ENCODE results near the gene TTYH2.
"Not testable (repeated sequence)": the region's sequence is repeated elsewhere in the genome, so short reads cannot be mapped to it uniquely, and the experiment has no call there.

TTYH2 gene

DNA sequence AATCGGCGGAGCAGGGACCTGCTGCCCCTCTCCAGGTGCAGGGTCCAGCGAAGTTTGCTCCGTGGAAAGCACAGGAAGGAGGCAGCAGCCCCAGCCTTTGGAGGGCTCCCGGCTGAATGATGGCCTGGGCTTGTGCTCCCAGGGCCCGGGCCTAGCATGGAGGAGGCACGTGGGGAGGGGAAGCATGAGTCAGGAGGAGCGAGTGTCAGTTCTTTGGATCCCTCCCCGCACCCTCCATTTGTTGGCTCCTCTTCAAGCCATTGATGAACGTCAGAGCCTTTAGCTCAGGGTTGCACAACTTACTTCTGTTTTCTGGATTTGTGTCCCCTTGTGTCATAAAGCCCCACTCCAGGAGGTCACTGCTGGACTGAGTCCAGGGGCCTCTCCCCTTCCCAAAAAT is 25.8 kb downstream of the TTYH2 start:
- no peak for DNase-seq

DNA sequence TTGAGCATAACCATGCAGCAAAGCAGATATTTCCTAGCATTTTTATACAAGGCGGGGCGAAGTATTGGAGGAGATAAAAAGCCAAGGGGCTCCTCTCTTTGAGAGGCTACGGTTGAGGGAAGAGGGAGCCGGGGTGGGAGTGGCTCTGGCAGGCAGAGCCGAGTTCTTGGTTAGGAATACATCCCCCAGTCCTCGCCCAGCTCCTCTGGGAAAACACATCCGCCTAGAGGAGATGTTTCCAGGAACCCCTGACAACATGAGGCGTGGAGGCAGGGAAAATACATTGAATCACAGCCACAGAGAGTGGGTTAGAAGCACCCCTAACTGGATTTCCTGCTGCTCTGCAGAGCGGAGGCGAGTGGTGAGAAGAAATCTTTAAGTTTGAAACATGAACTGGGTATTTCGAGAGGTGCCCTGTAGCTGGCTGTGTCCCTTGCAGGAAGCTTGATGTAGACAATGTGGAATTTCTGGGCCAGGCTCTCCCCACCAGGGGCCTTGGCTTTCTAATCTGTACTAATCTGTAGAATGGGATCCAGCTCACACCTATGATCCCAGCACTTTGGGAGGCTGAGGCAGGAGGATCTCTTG is 27.3 kb downstream of the TTYH2 start:
- DNase-seq: no peak

DNA sequence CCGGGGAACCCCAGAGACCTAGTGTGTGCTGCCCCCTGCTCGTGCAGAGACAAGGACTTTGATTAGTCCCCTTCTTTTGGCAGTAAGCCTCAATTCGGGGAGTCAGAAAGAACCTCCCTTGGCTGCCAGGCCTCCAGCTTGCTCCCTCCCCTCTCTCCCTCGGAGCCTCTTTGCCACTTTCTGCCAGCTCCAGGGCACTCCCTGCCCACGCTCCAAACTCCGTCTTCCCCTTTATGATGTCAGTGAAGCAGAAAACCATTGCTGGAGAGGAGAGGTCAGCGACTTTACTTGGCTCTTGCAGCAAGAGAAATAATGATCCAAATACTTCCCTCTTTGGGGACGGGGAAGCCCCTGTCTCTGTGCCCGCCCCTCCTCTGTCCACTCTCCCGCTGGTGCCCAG is 28.1 kb downstream of the TTYH2 start:
- DNase-seq: no peak

DNA sequence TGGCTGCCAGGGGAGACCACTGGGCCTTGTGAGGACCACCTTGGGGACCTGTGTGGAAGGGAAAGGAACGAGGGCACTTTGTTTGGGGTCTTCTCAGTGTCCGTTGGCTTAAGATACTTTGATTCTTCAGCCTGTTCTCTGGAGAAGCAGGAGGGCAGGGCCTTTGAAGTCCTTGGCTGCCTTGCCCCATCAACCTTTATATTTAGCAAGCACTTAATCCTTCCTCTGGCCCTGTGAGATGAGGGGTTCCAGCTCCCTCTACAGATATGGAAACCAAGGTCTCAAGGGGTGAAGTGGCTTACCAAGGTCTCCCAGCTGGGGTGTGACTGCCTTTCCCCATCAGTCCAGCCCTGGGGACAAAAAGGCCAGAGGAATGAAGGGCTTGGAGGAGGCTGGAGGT is 28.5 kb downstream of the TTYH2 start:
- no peak for DNase-seq

DNA sequence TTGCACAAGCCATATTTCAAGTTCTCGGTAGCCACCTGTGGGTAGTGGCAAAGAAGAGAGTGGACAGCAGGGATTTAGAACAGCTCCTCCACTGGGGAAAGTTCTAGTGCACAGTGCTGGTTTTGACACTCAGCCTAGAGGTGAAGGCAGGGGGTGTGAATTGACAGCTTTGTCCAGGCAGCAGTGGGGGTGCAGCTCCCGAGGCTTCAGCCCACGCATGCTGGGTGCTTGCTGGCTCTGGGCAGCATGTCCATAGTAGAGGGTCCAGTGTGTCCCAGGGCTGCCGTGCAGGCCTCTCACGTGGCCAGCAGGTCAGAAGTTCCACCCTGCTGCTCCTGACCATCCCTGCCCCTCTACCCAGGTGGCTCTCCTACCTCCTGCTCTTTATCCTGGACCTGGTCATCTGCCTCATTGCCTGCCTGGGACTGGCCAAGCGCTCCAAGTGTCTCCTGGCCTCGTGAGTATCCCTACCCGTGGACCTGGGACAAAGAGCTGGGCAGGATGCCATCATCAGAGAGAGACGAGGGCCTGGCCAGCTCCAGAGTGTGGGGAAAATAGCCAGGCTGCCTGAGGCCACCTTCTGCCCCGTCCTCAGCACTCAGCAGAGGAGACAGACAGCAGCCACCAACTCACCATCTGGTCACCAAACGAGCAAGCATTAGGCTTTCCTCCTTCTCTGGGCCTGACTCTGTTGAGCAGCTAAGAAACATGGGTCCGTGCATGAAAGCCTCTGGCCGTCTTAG is 29.8 kb downstream of the TTYH2 start:
- DNase-seq: no peak

DNA sequence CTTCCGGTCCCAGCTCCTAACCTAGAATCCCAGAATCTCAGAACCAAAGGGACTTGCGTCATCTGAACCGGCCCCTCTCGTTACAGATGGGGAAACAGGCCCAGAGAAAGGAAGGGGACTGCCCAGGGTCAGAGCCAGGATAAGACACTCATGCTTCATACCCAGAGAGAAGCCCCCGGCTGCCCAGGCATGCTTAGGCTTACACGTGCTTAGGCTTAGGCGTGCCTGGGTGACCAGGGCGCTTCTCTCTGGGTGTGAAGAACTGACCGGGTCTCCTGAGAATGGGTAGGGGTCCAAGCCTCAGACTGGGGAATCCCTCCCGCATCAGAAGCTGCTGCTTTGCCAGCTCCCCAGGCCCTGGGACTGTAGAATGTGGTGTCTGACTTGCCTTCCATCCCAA is 30.8 kb downstream of the TTYH2 start:
- DNase-seq: no peak

DNA sequence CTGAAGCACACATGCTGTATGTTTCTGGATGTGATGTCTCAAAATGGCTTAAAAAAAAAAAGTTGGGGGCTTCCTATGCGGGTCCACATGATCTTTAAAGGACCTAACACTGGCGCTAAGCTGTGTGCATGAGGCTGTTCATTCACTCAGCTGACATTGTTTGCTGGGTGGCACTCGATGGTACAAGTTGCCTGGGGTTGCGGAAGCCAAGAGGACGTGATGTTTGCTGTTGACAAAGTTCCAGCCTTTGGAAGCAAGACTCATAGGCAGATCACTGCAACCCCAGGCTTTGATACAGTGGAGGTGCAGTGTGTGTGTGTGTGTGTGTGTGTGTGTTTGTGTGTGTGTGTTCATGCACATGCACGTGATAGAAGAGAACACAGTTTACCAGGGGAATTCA is 31.2 kb downstream of the TTYH2 start:
- DNase-seq: no peak

DNA sequence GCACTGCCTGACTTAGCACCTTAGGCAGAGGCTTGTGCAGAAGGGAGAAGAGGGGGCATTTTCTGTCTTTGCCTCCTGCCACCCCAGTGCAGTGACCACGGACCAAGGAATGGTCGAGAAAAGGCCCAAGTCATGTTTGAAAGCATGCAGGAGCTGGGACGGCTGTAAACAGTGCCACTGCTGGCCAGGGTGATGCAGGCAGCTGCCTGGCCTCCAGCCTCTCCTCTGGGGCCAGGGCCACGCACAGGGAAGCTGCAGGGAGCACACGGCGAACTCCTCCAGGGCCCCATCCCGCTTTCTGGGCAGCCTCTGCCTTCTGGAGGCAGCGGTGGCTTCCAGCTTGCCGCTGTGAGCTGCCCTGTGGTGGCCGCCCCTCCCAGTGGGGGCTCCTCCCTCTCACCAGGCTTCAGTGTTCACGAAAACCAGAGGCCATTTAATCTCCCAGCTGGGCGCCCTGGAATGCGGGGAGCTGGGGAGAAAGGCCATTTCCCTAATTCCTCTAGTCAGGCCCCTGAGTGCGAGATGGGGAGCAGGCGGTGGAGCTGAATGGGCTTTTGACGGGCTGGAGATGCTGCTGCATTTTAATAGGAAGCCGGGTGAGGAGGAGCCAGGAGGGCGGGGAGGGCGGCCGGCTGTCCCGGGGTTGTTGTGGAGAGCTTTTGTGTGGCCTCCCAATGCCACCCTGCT is 31.9 kb downstream of the TTYH2 start:
- DNase-seq: no peak

DNA sequence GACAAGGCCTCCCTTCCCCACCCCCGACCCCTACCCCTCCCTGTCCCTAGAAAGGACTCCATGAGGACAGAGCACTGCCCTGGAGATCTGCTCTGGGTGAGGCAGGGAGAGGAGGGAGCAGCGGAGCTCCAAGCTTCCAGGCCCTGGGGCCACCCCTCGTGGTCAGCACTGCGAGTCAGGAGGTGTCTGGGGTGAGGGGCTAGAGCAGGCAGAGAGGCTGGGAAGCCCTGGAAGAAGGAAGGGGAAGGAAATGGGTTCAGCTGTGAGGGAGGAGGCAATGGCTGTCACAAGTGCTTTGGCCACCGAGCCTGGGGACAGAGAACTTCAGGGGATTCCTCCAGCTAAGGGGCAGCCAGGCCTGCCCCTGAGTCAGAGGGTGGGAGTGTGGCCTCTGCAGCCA is 32.5 kb downstream of the TTYH2 start:
- no peak for DNase-seq

DNA sequence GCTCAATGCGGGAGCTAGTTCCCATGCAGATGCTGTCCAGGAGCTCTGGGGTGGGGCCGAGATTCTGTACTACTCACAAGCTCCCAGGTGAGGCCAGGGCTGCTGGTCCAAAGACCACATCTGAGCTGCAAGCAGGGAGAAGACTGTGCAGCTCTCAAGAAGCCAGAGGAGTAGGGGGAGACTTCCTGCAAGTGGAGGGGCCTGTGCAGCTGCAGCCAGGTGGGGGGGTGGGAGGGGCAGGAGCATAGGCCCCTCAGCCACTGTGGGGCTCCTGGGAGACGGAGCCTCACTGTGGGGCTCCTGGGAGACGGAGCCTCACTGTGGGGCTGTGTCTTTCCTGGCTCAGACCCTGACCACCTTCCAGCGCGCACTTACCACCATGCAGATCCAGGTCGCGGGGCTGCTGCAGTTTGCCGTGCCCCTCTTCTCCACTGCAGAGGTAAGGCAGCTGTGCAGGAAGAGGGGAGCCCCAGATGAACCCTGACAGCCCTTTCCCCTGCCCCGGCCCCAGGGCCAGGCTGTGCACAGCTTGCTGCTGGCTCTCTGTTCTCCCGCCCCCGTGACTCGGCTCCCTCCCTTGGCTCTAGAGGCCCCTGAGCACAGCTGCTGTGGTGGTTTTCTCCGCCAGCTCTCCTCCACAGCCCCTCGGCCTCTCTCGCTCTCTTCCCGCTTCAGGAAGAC is 36.4 kb downstream of the TTYH2 start:
- DNase-seq: no peak

DNA sequence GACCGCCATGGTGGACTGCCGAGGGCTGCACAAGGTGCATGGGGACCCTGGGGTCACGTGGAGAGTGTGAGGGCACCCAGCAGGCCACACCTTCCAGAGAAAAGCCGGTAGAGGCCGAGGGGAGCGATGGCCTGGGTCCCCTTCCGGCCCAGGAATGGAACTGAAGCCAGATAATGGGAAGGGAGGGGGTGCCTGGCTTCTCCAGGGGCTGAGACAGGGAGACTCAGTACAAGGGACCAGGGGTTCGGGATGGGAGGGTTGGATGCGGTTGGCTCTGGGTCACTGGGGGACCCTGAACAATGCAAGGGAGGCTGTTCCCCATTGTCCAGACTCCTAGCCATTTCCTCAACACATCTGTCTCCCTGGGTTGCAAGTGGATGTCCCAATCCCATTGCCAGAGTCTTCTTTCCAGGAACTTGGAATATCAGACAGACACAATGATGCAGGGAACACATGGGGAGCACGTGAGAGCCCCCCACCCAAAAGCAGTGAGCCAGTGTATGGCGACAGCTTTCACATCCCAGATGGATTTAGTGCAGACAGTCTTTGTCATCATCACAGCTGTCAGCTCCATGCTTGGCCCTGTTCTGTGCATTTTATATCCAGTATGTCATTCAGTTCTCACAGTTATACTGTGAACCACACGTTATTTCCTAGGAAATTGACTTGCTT is 37.1 kb downstream of the TTYH2 start:
- no peak for DNase-seq

DNA sequence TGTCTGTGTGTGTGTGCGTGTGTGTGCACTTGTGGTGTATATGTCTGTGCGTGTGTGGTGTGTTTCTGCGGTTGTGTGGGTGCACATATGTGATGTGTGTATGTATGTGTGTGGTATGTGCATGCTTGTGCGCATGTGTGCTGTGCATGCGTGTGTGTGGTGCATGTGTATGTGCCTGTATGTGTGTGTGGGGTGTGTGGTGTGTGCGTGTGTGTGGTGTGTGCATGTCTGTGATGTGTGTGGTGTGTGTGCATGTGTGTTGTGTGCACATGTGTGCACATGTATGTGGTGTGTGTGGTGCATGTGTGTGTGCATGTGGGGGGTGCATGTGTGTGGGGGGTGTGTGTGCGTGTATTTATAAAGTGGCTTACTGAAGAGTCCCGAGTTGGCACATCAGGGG is 37.7 kb downstream of the TTYH2 start:
- no peak for DNase-seq

DNA sequence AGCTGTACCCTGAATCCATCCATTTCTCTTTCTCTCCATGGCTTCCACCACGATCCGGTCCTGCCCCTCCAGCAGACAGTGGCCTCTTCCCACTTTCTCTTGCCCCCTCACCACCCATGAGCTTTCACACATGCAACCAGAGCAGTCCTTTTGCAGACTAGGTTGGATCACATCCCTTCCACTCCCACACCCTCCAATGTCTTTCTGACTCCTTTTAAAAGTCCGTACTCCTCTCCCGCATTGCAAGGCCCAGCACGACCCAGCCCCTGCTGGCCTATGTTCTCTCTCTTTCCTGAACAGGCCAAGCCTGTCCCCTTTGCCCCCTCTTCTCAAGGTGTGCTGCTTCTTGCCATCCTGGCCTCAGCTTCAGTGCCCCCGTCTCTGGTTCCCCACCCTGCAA is 38.2 kb downstream of the TTYH2 start:
- DNase-seq: no peak

DNA sequence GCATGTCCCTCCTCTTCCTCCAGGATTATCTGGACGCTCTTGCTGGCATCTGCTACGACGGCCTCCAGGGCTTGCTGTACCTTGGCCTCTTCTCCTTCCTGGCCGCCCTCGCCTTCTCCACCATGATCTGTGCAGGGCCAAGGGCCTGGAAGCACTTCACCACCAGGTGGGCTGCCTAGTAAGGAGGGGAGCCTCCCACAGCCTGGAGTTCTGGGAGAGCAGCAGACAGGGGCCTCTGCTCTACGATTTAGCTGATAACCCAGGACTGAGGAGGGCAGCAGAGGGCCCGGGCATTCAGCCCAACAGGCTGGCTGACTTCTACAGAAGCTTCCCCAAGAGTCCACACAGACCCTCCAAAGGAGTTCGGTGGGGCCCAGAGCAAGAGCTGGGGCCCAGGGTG is 38.8 kb downstream of the TTYH2 start:
- DNase-seq: no peak

DNA sequence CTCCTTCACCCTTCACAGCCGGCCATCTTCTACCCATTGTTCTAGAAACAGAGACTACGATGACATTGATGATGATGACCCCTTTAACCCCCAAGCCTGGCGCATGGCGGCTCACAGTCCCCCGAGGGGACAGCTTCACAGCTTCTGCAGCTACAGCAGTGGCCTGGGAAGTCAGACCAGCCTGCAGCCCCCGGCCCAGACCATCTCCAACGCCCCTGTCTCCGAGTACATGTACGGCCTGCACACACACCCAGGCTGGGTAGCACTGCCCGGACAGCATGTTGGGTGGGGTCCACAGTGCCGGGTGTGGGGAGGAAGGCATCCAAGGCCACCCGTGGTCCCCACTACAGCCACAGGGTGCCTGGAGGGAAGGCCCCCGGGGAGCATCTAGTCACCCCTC is 39.7 kb downstream of the TTYH2 start:
- no peak for DNase-seq

DNA sequence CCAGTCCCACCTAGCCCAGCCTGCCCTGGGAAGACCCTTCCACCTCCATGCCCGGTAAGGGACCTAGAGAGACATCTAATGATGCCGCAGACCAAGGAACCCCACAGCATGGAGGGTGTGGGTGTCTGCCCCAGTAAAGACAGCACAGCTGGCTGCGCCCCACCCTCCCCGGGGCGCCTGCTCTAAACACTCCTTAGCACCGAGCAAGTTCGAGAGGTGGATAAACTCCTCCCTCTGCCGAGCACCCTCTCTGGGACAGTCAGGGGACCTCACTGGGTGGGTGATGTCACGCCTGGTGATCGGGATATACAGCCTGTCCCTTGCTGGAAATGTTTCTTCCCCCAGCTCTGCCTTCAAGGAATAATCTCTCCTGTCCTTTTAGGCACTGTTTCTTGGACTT is 43.9 kb downstream of the TTYH2 start:
- no peak for DNase-seq

DNA sequence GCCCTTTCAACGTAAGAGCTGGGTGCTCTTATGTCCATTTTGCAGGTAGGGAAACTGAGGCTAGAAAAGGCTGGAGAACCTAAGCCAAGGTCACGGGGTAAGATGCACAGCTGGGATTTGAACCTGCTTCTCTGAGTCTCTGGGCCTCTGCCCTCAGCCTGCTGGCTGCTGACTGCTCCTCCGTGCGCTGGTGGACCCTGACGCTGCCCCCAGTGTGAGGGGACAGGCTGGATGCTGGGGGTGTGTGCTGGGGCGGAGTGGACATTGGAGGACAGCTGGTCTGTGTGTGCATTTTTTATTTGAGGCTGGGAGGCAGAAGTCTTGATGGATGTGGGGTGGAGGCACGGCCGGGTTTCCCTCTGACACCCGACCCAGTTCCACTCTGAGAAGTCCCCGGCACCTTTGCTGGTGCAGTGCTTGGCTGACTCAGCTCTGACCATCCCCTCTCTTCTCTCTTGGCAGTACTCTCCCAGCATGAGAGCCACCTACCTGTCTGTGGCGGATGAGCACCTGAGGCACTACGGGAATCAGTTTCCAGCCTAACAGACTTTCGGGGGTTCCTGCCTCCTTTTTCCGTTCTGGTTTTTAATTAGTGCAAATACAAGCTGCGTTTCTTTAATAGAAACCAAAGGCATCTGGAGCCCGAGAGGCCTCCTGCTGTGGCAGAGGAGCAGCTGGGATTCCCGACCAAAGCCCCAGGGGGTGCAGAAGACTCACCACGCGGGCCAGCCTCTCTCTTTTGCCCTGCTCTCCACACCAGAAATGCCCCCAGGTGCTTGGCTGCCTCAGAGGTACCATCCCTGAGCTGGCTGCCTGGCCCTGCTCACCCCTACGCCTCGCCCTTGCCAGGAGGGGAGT is 46.5 kb downstream of the TTYH2 start:
- no peak for DNase-seq

DNA sequence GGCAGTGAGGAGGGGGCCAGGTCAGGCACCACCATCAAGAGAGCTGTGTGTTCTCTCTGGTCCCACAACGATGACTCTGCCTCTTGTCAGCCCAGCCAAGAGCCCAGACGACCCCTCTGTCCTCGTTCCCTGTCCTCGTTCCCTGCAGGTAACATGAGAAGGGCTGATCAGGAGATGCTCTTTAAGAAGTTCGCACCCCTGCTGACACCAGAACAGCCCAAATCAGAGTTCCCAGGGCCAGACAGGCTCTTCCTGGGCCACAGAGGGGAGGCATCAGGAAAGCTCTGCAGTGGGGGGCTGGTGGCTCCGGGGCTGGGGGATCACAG is 47.1 kb downstream of the TTYH2 start:
- DNase-seq: no peak

DNA sequence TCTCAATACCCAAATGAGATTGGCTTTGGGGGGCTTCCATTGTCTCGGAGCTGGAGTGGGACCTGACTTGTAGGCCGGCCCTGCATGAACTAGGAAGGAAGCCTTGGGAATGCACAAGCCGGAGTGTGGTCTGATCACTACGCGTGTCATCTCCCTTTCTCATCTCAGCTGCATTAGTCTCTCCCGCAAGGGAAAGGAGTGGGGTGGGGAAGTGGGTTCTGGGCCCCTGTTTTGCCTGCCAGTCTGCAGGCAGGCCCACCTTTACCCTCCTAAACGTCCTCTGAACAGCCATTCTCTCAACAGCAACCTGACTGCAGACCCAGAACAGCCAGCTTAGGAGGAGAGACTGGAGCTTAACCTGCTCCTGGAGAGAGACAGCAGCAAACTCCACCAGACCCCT is 49.2 kb downstream of the TTYH2 start:
- no peak for DNase-seq

DNA sequence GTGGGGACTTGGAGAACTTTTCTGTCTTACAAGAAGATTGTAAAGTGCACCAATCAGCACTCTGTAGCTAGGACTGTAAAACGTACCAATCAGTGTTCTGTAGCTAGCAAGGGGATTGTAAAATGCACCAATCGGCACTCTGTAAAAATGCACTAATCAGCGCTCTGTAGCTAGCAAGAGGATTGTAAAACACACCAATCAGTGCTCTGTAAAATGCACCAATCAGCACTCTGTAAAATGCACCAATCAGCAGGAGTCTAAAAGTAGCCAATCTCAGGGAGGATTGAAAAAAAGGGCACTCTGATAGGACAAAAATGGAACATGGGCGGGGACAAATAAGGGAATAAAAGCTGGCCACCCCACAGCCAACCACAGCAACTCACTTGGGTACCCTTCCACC is 53.7 kb downstream of the TTYH2 start:
- DNase-seq: not testable (repeated sequence)

DNA sequence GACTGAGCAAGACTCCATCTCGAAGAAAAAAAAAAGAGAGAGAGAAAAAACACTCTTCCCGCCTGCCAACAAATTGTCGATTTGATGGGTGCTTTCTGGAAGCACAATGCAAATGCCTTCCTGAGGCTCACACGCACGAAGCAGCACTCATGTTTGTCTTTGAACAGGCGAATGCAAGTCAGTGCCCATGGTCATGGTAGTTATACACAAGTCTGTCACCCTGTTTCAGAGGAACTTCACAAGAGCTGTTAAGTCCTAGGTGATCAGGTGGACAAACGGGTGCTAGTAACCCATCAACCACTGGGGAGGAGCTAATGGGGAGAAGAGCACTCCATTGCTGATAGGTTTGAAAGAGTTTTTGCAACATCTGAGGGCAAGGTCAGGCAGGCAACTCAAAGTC is 54.2 kb downstream of the TTYH2 start:
- DNase-seq: no peak

DNA sequence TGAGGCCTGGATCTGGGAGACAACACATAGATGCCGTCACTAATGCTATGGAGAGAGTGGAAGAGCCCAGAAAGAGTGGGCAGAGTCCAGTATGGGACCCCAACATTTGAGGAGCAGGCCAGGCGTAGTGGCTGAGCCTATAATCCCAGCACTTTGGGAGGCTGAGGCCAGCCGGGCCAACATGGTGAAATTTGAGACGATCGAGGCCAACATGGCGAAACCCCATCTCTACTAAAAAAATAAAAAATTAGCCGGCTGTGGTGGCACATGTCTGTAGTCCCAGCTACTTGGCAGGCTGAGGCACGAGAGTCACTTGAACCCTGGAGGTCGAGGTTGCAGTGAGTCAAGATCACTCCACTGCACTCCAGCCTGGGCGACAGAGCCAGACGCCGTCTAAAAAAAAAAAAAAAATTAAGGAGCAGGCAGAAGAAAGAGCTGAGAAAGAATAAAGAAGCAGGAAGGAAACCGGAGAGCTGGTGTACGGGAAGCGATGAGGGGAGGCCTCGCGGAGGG is 54.7 kb downstream of the TTYH2 start:
- no peak for DNase-seq
